NK-92 treated with Interleukin-12 subunit alpha and Interleukin-12 subunit beta, amount 100 ng/mL, for 24 hours (cell line): Measurements from ENCODE around the gene RAVER2.
A peak's percentile ranks its signal among the peaks of the same experiment; 100 is the strongest.

Experiments
- DNase-seq: peaks from one replicate; lab custom pipeline; 2025; lab: John Stamatoyannopoulos, UW

The RAVER2 gene

DNA sequence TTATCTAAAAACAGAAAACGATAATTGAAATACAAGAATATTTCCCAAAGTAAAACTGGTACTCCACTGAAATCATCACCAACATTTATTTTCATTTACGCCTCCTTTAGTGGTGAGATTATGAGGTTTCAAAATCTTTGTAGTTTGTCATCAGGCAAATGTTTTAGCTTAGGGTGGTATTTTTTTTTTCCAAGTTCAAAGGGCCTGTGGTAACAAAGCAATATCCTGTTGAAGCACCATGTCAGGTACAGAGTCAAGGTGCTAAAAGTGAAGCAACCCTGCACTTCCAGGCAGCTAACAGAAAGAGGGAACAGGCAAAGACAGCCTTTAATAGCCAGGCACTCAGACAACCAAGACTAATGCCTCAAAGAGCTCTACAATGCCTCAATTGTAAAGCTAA is 132.3 kb downstream of the RAVER2 start:
- DNase-seq = peak; percentile 17

DNA sequence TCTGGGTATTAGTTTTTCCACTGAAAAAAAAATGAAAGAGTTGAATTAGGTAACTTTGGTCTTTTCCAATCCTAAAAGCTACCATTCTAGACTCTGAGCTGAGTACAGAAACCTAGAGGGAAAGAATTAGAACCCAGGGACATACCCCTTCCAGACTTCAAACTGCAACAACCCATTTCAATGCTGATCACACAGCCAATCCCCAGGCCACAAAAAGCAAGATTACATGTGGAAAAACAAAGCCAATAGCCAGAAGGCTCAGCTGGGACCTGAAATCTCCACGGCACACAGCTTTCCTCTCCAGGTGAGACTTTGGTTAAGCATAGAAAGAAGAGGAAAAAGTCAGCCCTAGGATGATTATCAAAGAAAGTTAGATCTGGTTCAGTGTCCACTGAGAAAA is 132.7 kb downstream of the RAVER2 start:
- DNase-seq = no peak

DNA sequence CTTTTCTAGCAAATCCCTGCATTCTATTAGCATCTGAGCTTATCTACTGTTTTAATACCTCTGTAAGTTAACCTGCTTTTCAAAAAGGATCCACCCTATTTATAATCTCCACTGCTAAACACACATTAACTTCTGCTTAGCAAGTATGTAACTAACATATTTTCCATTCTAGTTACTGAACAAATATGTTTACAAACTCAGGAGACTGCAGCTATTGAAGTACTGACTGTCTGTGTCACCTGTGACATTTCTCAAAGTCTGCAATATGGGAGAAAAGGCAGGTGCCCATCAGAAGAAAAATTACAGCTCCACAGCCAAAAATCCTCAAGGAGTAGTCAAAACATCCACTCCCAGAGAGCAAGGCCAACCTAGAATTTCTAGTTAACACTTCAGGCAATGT is 133.2 kb downstream of the RAVER2 start:
- DNase-seq = no peak

DNA sequence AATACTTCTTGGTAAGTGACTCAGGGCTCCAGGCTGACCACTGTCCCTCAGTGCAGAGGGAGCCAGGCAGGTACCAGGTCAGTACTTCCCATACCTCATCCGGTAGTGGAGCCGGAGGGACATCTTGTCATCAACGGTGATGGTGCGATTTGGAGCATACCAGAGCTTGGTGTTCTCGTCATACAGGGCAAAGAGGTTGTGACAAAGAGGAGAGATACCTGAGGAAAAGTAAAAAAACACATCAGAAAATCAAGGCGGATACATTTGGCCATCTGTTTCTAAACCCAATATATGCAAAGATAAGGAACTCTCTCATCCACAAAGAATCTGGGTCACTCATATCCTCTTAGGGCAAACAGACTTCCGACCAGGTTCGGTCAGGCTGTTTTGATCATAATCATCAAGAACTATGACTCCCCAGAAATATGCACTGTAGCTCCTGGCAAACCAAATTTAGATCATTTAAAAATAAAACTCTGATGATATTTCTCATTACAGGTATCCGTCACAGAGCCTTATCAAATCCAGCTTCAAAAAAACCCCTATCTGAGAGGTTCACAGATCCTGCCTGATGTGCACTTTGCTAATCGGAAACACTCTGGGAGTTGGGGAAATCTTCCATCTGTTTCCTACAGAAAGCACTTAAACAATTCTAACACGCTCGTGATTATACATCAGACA is 134.2 kb downstream of the RAVER2 start:
- no peak for DNase-seq

DNA sequence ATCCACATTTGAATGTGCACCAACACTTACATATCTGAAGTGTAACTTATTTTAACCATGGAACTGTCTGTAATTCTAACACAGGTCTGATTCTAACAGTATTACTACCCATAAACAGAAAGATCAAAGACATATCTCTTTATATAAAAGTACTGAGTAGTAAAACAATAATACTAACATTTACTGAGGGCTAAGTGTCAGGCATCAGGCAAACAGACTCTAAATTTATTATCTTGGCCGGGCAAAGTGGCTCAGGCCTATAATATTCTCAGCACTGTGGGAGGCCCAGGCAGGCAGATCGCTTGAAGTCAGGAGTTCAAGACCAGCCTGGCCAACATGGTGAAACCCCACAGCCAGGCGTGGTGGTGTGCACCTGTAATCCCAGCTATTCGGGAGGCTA is 135.6 kb downstream of the RAVER2 start:
- no peak for DNase-seq

DNA sequence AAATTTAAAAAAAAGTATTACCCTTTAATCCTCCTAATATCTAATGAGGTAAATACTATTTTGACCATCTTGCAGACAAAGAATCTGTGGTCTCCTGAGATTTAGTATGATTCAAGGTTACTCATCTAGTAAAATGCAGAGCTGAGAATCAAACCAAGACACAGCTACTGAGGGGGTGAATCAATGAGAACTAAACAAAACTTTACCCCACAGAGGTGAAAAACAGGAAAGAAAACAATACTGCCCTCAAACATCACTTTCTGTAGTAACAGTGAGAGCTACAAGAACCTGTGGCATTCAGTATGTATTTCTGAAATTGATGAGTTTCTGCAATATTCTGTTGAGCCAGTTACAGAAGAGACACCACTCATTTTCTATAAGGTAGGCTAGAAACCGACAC is 136.4 kb downstream of the RAVER2 start:
- DNase-seq = no peak
